Fibroblast of villous mesenchyme (primary cell): Measurements from ENCODE around the gene RAB31. TPM values are rescaled to one million over a fixed set of nuclear protein-coding genes. Genes with fewer than 3 reads are reported as not detected.
A peak's percentile ranks its signal among the peaks of the same experiment; 100 is the strongest.

Source experiments
- DNase-seq: peaks from one replicate; pipeline ENCODE4 v3.0.0-alpha.2; 2010; ENCODE audit warnings: low read depth
- H3K4me3 ChIP-seq: 2 replicates; pipeline ENCODE4 v1.5.1; 2011; ENCODE audit warnings: low read depth, mild to moderate bottlenecking, low read length
- total RNA-seq: library from RNA; depleted of rRNA; stranded (reverse); fragments of >200 nt; gene quantifications from 2 replicates; pipeline ENCODE4 v1.2.3, GENCODE V29; 2012
- TF ChIP-seq, protein P1 (sequence below): IDR thresholded peaks from 2 replicates; pipeline ENCODE4 v1.5.1; 2012; ENCODE audit warnings: low read depth, mild to moderate bottlenecking, low read length; ENCODE audit not compliant: insufficient read depth

The RAB31 gene
- total RNA-seq, 1 donor: 34.5 TPM

GRCh38 chr18:9683418-9684396, 24.4 kb upstream of the RAB31 start:
- peak; percentile 88 for DNase-seq
- no peak overlapping the region for H3K4me3 ChIP-seq
- TF ChIP-seq, protein P1, sequence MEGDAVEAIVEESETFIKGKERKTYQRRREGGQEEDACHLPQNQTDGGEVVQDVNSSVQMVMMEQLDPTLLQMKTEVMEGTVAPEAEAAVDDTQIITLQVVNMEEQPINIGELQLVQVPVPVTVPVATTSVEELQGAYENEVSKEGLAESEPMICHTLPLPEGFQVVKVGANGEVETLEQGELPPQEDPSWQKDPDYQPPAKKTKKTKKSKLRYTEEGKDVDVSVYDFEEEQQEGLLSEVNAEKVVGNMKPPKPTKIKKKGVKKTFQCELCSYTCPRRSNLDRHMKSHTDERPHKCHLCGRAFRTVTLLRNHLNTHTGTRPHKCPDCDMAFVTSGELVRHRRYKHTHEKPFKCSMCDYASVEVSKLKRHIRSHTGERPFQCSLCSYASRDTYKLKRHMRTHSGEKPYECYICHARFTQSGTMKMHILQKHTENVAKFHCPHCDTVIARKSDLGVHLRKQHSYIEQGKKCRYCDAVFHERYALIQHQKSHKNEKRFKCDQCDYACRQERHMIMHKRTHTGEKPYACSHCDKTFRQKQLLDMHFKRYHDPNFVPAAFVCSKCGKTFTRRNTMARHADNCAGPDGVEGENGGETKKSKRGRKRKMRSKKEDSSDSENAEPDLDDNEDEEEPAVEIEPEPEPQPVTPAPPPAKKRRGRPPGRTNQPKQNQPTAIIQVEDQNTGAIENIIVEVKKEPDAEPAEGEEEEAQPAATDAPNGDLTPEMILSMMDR: peak; percentile 73

DNA sequence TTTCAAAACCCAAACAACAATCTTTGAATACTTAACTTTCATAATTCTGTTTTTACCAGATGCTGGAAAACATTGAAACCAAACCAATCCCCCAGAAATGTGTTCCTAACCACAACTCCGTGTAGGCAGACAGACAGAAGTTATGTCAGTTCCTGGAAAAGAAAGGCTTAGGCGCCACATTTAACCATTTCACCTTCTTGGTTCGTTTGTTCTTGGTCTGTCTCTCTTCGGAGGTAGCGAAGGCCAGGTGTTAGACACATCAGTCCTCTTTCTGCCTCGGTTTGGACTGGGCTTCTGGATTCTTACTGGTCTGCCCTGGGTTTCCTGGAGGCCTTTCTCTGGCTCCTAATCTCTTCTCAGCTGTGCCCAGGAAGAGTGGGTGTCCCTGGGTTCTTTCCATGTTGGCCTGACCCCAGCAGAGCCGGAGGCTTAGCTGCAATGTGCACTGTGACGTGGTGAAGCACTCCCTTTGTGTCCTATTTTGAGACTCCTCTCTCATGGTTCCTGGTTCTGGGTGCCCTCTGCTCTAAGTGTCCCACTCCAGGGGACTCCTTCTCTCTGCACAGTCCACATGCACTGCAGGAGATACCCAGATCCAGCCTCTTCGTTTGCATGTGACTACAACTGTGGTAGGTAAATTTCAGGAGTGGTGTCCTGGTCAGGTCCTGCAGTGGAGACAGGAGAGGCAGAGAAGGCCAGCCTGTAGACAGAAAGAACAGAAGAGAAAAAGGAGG, 23.1 kb upstream of the RAB31 start:
- no peak overlapping the region for H3K4me3 ChIP-seq
- DNase-seq: peak; percentile 92

DNA sequence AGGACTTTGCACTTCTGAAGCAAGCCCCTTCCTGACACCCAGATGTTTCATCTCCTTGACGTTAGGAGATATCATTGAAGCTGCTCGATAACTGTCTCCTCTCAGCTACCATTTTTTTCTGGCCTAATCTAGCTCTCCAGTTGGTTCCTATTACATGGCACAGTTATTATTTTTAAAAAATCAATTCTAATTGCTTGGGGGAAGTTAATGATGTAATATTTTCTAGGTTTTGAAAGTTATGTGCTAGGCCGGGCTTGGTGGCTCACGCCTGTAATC, 22.5 kb upstream of the RAB31 start:
- DNase-seq: no peak
- TF ChIP-seq, protein P1: no peak
- no peak overlapping the region for H3K4me3 ChIP-seq

More for the DNA sequence above, 23.1 kb upstream of the RAB31 start:
- TF ChIP-seq, protein P1: no peak

GRCh38 chr18:9688036-9688741, 19.9 kb upstream of the RAB31 start:
- DNase-seq: no peak
- TF ChIP-seq, protein P1: no peak
- no peak overlapping the region for H3K4me3 ChIP-seq

DNA sequence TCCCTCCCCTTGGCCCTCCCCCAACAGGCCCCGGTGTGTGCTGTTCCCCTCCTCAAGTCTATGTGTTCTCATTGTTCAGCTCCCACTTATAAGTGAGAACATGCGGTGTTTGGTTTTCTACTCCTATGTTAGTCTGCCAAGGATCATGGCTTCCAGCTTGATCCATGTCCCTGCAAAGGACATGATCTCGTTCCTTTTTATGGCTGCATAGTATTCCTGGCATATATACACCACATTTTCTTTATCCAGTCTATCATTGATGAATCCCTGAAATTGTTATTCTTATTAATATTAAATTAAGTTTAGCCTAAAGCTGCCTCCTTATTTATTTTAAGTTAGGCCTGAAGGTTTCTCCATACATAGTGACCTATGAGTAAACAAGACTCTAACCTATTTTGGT, 18.8 kb upstream of the RAB31 start:
- no peak for DNase-seq
- H3K4me3 ChIP-seq: no peak overlapping the region
- TF ChIP-seq, protein P1: no peak

GRCh38 chr18:9690418-9691188, 17.5 kb upstream of the RAB31 start:
- DNase-seq: peak; percentile 86
- H3K4me3 ChIP-seq: no peak overlapping the region
- TF ChIP-seq, protein P1: no peak
